Measurements from ENCODE around the gene CYBA.
A peak's percentile ranks its signal among the peaks of the same experiment; 100 is the strongest.

Gene CYBA

GRCh38 chr16:88659160-88659559, 8.3 kb upstream of the CYBA start:
- no peak for DNase-seq

- DNase-seq = no peak
These were observed 7.9 kb upstream of the CYBA start for GRCh38 chr16:88658714-88659113.

GRCh38 chr16:88657371-88657770, 6.5 kb upstream of the CYBA start:
- DNase-seq = no peak

- DNase-seq = no peak
These were observed 5.6 kb upstream of the CYBA start for GRCh38 chr16:88656291-88656980.

GRCh38 chr16:88655733-88656281, 5.0 kb upstream of the CYBA start:
- no peak for DNase-seq

GRCh38 chr16:88655053-88655732, 4.3 kb upstream of the CYBA start:
- DNase-seq = no peak

- DNase-seq = no peak
These were observed 3.7 kb upstream of the CYBA start for GRCh38 chr16:88654363-88655052.

GRCh38 chr16:88653596-88654362, 2.9 kb upstream of the CYBA start:
- no peak for DNase-seq

- no peak for DNase-seq
These were observed 2.2 kb upstream of the CYBA start for GRCh38 chr16:88653101-88653500.

- no peak for DNase-seq
These were observed 1.9 kb upstream of the CYBA start for GRCh38 chr16:88652762-88653063.

- no peak for DNase-seq
These were observed 1.3 kb upstream of the CYBA start for GRCh38 chr16:88651989-88652761.

GRCh38 chr16:88651276-88651988, 579 bp upstream of the CYBA start:
- DNase-seq = no peak

GRCh38 chr16:88649924-88650748, 717 bp downstream of the CYBA start:
- peak; percentile 67 for DNase-seq

GRCh38 chr16:88649195-88649923, 1.5 kb downstream of the CYBA start:
- DNase-seq = peak; percentile 87

GRCh38 chr16:88647178-88648070, 3.4 kb downstream of the CYBA start:
- DNase-seq = no peak

GRCh38 chr16:88646345-88647034, 4.4 kb downstream of the CYBA start:
- no peak for DNase-seq

GRCh38 chr16:88645941-88646340, 4.9 kb downstream of the CYBA start:
- no peak for DNase-seq

GRCh38 chr16:88645455-88645854, 5.4 kb downstream of the CYBA start:
- no peak for DNase-seq

- no peak for DNase-seq
These were observed 7.3 kb downstream of the CYBA start for GRCh38 chr16:88643644-88643932.
